GM12864 (cell line): ENCODE results near the gene ZNF277.

Experiments
- DNase-seq: peaks from one replicate; pipeline ENCODE4 v3.0.0-alpha.2; 2011; ENCODE audit warnings: low read depth
- H3K4me3 ChIP-seq: 2 replicates; pipeline ENCODE4 v1.5.1; 2011; ENCODE audit warnings: mild to moderate bottlenecking, low read depth, low read length, control low read depth
- CTCF ChIP-seq: IDR thresholded peaks from 2 replicates; pipeline ENCODE4 v1.5.1; 2011; ENCODE audit warnings: low read depth, mild to moderate bottlenecking, moderate library complexity, low read length, control low read depth, inconsistent platforms; ENCODE audit errors: missing control alignments

Gene ZNF277

GRCh38 chr7:112267944-112268691 is 61.6 kb downstream of the ZNF277 start:
- no peak for DNase-seq
- no peak overlapping the region for H3K4me3 ChIP-seq
- TF ChIP-seq CTCF = no peak

- H3K4me3 ChIP-seq = no peak overlapping the region
- no peak for DNase-seq
- TF ChIP-seq CTCF = no peak
Observed at GRCh38 chr7:112271162-112271561, 64.7 kb downstream of the ZNF277 start.

GRCh38 chr7:112272921-112273561 is 66.5 kb downstream of the ZNF277 start:
- no peak for TF ChIP-seq CTCF
- no peak overlapping the region for H3K4me3 ChIP-seq
- no peak for DNase-seq

GRCh38 chr7:112279042-112279441 is 72.5 kb downstream of the ZNF277 start:
- H3K4me3 ChIP-seq = no peak overlapping the region
- TF ChIP-seq CTCF = no peak
- no peak for DNase-seq

GRCh38 chr7:112280267-112280666 is 73.8 kb downstream of the ZNF277 start:
- no peak for TF ChIP-seq CTCF
- DNase-seq = no peak

GRCh38 chr7:112282476-112283188 is 76.1 kb downstream of the ZNF277 start:
- no peak overlapping the region for H3K4me3 ChIP-seq
- TF ChIP-seq CTCF = no peak
- no peak for DNase-seq

More at GRCh38 chr7:112280267-112280666, 73.8 kb downstream of the ZNF277 start:
- no peak overlapping the region for H3K4me3 ChIP-seq
